HG03103 (cell line): ENCODE results near the gene PLD4.
"Not testable (repeated sequence)": the region's sequence is repeated elsewhere in the genome, so short reads cannot be mapped to it uniquely, and the experiment has no call there.

Source experiments
- ATAC-seq: cut with Tn5 transposase; IDR thresholded peaks from one replicate; pipeline ENCODE4 v1.9.1; 2021; ENCODE audit warnings: low read depth; ENCODE audit not compliant: unreplicated experiment

The PLD4 gene

DNA sequence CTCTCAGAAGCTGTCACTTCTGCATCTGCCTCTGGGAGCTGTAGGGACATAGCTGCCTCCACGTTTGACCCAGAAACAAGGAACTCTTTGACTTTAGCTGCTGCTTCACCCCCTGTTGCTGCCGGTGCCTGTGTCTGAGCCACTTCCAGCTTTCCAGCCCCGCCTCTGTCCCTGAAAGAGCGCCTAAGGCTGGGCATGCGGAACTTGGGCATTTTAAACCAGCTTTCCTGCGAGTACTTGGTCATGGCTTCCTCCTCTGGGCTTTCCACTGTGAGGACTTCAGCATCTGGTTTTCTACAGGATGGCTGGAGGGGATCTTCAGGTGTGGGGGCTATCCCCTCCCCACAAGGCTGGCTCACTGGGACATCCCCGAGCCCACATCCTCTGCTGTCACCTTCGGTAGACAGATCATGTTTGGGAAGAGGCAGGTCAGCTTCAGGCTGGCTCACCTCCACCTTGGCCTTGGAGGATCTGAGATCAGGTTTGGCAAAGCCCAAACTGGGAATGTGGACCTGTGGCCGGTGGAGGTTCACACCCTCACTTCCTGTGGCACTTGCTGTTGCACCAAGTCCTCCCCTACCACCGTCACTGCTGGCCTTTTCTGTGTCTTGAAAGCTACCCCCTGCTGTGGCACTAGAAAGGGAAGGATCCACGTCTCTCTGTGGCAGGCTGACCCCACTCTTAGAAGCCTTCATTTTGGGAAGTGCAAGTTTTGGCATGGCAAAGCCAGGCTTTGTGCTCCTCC is 15.2 kb downstream of the PLD4 start:
- ATAC-seq = no peak

DNA sequence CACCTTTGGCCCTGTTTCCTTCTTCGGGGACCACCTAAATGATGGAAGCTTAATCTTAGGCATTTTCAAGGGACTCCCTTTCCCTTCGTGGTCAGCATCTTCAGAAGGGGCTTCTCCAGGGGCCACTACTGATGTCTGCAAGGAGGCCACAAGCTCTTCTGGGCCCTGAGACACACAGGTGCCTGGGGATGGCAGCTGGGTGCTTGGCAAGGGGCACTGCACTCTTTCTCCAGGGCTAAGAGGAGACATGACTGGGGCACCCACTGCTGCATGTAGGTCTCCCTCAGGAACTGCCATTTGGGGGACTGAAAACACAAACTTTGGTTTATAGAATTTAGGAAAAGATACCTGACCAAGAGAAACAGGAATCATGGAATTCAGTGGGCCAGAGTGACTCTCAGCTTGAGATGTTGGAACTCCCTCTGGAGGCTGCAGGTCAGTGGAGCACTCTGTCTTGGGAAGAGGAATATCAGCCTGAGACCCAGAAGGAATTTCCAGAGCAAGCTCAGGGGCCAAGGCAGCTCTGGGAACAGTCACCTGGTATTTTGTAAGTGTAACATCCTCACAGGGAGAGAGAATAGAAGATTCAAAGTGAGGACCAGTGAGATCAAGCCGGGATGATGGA is 16.0 kb downstream of the PLD4 start:
- no peak for ATAC-seq

DNA sequence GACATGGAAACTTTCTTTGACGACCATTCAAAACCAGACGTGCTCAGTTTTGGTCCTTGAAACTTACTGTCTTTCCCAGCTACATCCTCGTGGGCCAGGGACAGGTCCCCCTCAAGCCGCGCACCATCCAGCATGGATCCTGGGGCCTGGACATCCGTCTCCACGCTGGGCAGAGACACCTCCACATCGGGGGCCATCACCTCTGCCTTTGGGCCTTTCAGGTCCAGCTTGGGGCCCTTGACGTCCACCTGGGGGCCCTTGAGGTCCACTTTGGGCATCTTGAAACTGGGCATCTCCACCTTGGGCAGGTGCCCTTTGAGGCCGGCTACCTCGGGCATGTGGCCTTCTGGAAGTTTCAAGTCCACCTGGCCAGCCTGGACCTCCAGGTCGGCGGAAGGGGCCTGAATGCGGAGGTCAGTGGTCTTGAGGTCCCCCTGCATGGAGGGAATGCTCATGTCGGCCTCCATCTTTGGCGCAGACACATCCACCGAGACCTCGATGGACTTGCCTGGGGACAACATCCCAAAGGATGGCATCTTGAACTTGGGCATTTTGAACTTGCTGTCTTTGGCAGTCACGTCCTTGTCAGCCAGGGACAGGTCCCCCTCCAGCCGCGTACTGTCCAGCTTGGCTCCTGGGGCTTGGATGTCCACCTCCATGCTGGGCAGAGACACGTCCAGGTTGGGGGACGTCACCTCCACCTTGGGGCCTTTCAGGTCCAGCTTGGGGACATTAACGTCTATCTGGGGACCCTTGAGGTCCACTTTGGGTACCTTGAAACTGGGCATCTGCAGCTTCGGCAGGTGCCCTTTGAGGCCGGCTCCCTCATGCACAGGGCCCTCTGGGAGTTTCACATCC is 17.1 kb downstream of the PLD4 start:
- ATAC-seq = no peak

DNA sequence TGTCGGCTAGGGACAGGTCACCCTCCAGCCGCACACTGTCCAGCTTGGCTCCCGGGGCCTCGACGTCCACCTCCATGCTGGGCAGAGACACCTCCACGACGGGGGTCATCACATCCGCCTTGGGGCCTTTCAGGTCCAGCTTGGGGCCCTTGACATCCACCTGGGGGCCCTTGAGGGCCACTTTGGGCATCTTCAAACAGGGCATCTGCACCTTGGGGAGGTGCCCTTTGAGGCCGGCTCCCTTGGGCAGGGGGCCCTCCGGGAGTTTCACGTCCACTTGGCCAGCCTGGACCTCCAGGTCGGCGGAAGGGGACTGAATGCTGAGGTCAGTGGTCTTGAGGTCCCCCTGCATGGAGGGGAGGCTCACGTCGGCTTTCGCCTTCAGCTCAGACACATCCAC is 17.9 kb downstream of the PLD4 start:
- no peak for ATAC-seq

DNA sequence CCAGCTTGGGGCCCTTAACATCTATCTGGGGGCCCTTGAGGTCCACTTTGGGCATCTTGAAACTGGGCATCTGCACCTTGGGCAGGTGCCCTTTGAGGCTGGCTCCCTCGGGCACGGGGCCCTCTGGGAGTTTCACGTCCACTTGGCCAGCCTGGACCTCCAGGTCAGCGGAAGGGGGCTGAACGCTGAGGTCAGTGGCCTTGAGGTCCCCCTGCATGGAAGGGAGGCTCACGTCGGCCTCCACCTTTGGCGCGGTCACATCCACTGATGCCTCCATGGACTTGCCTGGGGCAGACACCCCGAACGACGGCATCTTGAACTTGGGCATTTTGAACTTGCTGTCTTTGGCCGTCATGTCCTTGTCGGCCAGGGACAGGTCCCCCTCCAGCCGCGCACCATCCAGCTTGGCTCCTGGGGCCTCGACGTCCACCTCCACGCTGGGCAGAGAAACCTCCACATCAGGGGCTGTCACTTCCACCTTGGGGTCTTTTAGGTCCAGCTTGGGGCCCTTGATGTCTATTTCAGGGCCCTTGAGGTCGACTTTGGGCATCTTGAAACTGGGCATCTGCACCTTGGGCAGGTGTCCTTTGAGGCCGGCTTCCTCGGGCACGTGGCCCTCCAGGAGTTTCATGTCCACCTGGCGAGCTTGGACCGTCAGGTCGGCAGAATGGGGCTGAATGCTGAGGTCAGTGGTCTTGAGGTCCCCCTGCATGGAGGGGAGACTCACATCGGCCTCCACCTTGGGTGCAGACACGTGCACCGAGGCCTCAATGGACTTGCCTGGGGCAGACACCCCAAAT is 18.7 kb downstream of the PLD4 start:
- ATAC-seq = not testable (repeated sequence)

DNA sequence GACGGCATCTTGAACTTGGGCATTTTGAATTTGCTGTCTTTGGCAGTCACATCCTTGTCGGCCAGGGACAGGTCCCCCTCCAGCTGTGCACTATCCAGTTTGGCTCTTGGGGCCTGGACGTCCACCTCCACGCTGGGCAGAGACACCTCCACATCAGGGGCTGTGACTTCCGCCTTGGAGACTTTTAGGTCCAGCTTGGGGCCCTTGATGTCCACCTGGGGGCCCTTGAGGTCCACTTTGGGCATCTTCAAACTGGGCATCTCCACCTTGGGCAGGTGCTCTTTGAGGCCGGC is 19.3 kb downstream of the PLD4 start:
- not testable (repeated sequence) for ATAC-seq

DNA sequence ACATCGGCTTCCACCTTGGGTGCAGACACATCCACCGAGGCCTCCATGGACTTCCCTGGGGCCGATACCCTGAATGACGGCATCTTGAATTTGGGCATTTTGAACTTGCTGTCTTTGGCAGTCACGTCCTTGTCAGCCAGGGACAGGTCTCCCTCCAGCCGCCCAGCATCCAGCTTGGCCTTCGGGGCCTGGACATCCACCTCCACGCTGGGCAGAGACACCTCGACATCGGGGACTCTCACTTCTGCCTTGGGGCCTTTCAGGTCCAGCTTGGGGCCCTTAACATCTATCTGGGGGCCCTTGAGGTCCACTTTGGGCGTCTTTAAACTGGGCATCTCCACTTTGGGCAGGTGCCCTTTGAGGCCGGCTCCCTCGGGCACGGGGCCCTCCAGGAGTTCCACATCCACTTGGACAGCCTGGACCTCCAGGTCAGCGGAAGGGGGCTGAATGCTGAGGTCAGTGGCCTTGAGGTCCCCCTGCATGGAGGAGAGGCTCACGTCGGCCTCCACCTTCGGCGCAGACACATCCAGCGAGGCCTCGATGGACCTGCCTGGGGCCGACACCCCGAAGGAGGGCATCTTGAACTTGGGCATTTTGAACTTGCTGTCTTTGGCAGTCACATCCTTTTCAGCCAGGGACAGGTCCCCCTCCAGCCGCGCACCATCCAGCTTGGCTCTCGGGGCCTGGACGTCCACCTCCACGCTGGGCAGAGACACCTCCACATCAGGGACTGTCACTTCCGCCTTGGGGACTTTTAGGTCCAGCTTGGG is 19.9 kb downstream of the PLD4 start:
- not testable (repeated sequence) for ATAC-seq

DNA sequence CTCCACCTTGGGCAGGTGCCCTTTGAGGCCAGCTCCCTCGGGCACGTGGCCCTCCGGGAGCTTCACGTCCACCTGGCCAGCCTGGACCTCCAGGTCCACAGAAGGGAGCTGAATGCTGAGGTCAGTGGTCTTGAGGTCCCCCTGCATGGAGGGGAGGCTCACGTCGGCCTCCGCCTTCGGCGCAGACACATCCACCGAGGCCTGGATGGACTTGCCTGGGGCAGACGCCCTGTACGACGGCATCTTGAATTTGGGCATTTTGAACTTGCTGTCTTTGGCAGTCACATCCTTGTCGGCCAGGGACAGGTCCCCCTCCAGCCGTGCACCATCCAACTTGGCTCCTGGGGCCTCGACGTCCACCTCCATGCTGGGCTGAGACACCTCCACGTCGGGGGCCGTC is 20.6 kb downstream of the PLD4 start:
- not testable (repeated sequence) for ATAC-seq

DNA sequence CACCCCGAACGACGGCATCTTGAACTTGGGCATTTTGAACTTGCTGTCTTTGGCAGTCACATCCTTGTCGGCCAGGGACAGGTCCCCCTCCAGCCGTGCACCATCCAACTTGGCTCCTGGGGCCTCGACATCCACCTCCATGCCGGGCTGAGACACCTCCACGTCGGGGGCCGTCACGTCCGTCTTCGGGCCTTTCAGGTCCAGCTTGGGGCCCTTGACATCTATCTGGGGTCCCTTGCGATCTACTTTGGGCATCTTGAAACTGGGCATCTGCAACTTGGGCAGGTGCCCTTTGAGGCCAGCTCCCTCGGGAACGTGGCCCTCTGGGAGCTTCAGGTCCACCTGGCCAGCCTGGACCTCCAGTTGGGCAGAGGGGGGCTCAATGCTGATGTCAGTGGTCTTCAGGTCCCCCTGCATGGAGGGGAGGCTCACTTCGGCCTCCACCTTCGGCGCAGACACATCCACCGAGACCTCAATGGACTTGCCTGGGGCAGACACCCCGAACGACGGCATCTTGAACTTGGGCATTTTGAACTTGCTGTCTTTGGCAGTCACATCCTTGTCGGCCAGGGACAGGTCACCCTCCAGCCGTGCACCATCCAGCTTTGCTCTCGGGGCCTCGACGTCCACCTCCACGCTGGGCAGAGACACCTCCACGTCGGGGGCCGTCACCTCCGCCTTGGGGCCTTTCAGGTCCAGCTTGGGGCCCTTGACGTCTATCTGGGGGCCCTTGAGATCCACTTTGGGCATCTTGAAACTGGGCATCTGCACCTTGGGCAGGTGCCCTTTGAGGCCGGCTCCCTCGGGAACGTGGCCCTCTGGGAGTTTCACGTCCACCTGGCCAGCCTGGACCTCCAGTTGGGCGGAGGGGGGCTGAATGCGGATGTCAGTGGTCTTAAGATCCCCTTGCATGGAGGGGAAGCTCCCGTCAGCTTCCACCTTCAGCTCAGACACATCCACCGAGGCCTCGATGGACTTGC is 21.6 kb downstream of the PLD4 start:
- ATAC-seq = not testable (repeated sequence)

DNA sequence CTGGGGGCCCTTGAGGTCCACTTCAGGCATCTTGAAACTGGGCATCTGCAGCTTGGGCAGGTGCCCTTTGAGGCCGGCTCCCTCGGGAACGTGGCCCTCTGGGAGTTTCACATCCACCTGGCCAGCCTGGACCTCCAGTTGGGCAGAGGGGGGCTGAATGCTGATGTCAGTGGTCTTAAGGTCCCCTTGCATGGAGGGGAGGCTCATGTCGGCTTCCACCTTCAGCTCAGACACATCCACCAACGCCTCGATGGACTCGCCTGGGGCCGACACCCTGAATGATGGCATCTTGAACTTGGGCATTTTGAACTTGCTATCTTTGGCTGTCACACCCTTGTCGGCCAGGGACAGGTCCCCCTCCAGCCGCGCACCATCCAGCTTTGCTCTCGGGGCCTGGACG is 22.5 kb downstream of the PLD4 start:
- not testable (repeated sequence) for ATAC-seq

DNA sequence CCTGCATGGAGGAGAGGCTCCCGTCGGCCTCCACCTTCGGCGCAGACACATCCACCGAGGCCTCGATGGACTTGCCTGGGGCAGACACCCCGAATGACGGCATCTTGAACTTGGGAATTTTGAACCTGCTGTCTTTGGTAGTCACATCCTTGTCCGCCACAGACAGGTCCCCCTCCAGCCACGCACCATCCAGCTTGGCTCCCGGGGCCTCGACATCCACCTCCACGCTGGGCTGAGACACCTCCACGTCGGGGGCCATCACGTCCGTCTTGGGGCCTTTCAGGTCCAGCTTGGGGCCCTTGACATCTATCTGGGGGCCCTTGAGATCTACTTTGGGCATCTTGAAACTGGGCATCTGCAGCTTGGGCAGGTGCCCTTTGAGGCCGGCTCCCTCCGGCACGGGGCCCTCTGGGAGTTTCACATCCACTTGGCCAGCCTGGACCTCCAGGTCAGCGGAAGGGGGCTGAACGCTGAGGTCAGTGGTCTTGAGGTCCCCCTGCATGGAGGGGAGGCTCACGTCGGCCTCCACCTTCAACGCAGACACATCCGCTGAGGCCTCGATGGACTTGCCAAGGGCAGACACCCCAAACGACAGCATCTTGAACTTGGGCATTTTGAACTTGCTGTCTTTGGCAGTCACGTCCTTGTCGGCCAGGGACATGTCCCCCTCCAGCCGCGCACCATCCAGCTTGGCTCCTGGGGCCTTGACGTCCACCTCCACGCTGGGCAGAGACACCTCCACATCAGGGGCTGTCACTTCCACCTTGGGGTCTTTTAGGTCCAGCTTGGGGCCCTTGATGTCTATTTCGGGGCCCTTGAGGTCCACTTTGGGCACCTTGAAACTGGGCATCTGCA is 23.4 kb downstream of the PLD4 start:
- not testable (repeated sequence) for ATAC-seq

DNA sequence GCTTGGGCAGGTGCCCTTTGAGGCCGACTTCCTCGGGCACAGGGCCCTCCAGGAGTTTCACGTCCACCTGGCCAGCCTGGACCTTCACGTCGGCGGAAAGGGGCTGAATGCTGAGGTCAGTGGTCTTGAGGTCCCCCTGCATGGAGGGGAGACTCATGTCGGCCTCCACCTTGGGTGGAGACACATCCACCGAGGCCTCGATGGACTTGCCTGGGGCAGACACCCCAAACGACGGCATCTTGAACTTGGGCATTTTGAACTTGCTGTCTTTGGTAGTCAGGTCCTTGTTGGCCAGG is 24.0 kb downstream of the PLD4 start:
- no peak for ATAC-seq

DNA sequence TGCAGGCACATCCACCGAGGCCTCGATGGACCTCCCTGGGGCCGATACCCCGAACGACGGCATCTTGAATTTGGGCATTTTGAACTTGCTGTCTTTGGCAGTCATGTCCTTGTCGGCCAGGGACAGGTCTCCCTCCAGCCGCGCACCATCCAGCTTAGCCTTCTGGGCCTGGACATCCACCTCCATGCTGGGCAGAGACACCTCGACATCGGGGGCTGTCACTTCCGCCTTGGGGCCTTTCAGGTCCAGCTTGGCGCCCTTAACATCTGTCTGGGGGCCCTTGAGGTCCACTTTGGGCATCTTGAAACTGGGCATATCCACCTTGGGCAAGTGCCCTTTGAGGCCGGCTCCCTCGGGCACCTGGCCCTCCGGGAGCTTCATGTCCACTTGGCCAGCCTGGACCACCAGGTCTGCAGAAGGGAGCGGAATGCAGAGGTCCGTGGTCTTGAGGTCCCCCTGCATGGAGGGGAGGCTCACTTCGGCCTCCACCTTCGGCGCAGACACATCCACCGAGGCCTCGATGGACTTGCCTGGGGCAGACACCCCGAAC is 24.8 kb downstream of the PLD4 start:
- not testable (repeated sequence) for ATAC-seq

DNA sequence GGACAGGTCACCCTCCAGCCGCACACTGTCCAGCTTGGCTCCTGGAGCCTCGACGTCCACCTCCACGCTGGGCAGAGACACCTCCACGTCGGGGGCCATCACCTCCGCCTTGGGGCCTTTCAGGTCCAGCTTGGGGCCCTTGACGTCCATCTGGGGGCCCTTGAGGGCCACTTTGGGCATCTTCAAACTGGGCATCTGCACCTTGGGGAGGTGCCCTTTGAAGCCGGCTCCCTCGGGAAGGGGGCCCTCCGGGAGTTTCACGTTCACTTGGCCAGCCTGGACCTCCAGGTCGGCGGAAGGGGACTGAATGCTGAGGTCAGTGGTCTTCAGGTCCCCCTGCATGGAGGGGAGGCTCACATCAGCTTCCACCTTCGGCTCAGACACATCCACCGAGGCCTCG is 25.3 kb downstream of the PLD4 start:
- no peak for ATAC-seq

DNA sequence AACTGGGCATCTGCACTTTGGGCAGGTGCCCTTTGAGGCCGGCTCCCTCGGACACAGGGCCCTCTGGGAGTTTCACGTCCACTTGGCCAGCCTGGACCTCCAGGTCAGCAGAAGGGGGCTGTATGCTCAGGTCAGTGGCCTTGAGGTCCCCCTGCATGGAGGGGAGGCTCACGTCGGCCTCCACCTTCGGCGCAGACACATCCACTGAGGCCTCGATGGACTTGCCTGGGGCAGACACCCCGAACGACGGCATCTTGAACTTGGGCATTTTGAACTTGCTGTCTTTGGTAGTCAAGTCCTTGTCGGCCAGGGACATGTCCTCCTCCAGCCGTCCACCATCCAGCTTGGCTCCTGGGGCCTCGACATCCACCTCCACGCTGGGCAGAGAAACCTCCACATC is 26.0 kb downstream of the PLD4 start:
- ATAC-seq = not testable (repeated sequence)

DNA sequence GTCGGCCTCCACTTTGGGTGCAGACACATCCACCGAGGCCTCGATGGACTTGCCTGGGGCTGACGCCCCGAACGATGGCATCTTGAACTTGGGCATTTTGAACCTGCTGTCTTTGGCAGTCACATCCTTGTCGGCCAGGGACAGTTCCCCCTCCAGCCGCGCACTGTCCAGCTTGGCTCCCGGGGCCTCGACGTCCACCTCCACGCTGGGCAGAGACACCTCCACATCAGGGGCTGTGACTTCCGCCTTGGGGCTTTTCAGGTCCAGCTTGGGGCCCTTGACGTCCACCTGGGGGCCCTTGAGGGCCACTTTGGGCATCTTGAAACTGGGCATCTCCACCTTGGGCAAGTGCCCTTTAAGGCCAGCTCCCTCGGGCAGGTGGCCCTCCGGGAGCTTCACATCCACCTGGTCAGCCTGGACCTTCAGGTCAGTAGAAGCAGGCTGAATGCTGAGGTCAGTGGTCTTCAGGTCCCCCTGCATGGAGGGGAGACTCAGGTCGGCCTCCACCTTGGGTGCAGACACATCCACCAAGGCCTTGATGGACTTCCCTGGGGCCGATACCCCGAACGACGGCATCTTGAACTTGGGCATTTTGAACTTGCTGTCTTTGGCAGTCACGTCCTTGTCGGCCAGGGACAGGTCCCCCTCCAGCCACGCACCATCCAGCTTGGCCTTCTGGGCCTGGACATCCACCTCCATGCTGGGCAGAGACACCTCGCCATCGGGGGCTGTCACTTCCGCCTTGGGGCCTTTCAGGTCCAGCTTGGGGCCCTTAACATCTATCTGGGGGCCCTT is 27.4 kb downstream of the PLD4 start:
- not testable (repeated sequence) for ATAC-seq

DNA sequence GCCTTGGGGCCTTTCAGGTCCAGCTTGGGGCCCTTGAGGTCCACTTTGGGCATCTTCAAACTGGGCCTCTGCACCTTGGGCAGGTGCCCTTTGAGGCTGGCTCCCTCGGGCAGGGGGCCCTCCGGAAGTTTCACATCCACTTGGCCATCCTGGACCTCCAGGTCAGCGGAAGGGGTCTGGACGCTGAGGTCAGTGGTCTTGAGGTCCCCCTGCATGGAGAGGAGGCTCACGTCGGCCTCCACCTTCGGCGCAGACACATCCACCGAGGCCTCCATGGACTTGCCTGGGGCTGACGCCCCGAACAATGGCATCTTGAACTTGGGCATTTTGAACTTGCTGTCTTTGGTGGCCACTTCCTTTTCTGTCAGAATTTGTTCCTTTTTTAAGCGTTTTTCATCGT is 28.4 kb downstream of the PLD4 start:
- no peak for ATAC-seq
